Measurements from ENCODE around the gene AUTS2. TPM values are rescaled to one million over a fixed set of nuclear protein-coding genes. Genes with fewer than 3 reads are reported as not detected.

The AUTS2 gene
- total and polyA plus RNA-seq, 10 of the 15 experiments (the other 5 are each of a cell fraction or from before 2014, with no cell fraction given), result 6.4 to 55.6 (median 21.6) TPM

GRCh38 chr7:70836946-70837345 lies 1238.7 kb downstream of the AUTS2 start:
- ChIA-PET SMC1A (ENCODE audit: uncharacterized antibody, unreplicated experiment) (no interaction called here), RAD21 (ENCODE audit: unreplicated experiment) (no interaction called here), CTCF (interaction anchor here (0.6 kb wide), 1 partner anchor 710 kb away, joined by 3 read pairs; no protein-coding TSS in a partner anchor), POLR2A (interaction anchor here (0.6 kb wide), 1 partner anchor 121 kb away, joined by 4 read pairs; no protein-coding TSS in a partner anchor)
- TF ChIP-seq JUND (IDR thresholded peaks at IDR 0.05; ENCODE audit: low read depth, low read length), result no peak
- no peak for TF ChIP-seq SUPT20H (IDR thresholded peaks at IDR 0.05; ENCODE audit: borderline replicate concordance, control insufficient read depth, low read depth, low read length)
- no peak for TF ChIP-seq PKNOX1 (IDR thresholded peaks at IDR 0.05)
- no peak for TF ChIP-seq EGR1 (IDR thresholded peaks at IDR 0.05; ENCODE audit: borderline replicate concordance in 1 of 2, low read depth in 2 of 2, low read length in 2 of 2)
- no peak for TF ChIP-seq FOXK2 (IDR thresholded peaks at IDR 0.05)
- TF ChIP-seq RBBP5 (conservative IDR thresholded peaks at IDR 0.05), result no peak
- no peak for TF ChIP-seq ZBTB4 (CRISPR knock-in tag; IDR thresholded peaks at IDR 0.05)
- no peak for TF ChIP-seq RUNX3 (IDR thresholded peaks at IDR 0.05; ENCODE audit: low read length)
- no peak for TF ChIP-seq CREB1 (IDR thresholded peaks at IDR 0.05; ENCODE audit: low read depth)
- no peak for TF ChIP-seq RAD51 (IDR thresholded peaks at IDR 0.05)
- no peaks in the 10 kb centered on the region; the same call in 2 of the 3 replicates for H3K9me3 ChIP-seq (replicated peaks; ENCODE audit: control insufficient read depth, insufficient read depth, low read length)
- H4K20me1 ChIP-seq (ENCODE audit: control insufficient read depth, insufficient read depth), result no peaks in the 10 kb centered on the region
- no peak for ATAC-seq
- no peak overlapping the region for H2AFZ ChIP-seq (ENCODE audit: control insufficient read depth, low read depth, low read length)
- intact Hi-C loops (cut with micrococcal nuclease; ENCODE audit: unreplicated experiment), result no loop called here
- no peak overlapping the region for H3K4me3 ChIP-seq
- H3K4me1 ChIP-seq (ENCODE audit: control insufficient read depth, insufficient read depth, low read length), result no peaks in the 10 kb centered on the region
- WGBS (ENCODE audit: insufficient coverage, insufficient replicate concordance, low lambda C conversion rate, missing lambda C conversion rate), result 56% methylated on average over 6 of the region's 6 CpGs
- in situ Hi-C loops (cut with MboI), result no loop called here
- H3K9ac ChIP-seq (ENCODE audit: control insufficient read depth, insufficient read depth, low read length), result no peak overlapping the region
- DNase-seq (ENCODE audit: low read depth, low spot score), result no peak
- no peak overlapping the region for H3K4me2 ChIP-seq (ENCODE audit: control insufficient read depth, insufficient read depth)
- no peaks in the 10 kb centered on the region for H3K79me2 ChIP-seq (ENCODE audit: control insufficient read depth, insufficient read depth, low read length)
- H3K36me3 ChIP-seq (ENCODE audit: control insufficient read depth in 2 of 2, insufficient read depth in 2 of 2, low read length in 1 of 2), result no peaks in the 10 kb centered on the region
- BruUV-seq (replicated peaks), result no TSS peak
- H3K27me3 ChIP-seq (replicated peaks in 1 of 2; ENCODE audit: control insufficient read depth in 2 of 2, insufficient read depth in 2 of 2, low read length in 1 of 2), result no peaks in the 10 kb centered on the region
- no peak overlapping the region for H3K27ac ChIP-seq (ENCODE audit: control insufficient read depth, insufficient read depth)
- no peak for FAIRE-seq

All from GM12878 (cell line).